ENCODE results near the gene LRRN3. TPM values are rescaled to one million over a fixed set of nuclear protein-coding genes. Genes with fewer than 3 reads are reported as not detected.

The LRRN3 gene
- total RNA-seq, 4 donors from 2014 or later: 1.8 to 6.5 (median 3.8) TPM

- 74 to 84% methylated on average over 5 of the region's 5 CpGs for WGBS, 2 donors
Measured at GRCh38 chr7:111075498-111075897, 15.4 kb upstream of the LRRN3 start.

GRCh38 chr7:111076205-111076604, 14.7 kb upstream of the LRRN3 start:
- TF ChIP-seq CTCF (IDR thresholded peaks at IDR 0.05): no peak
- no peak for TF ChIP-seq POLR2A (IDR thresholded peaks at IDR 0.05)
- TF ChIP-seq EP300 (IDR thresholded peaks at IDR 0.05): no peak
- no peak overlapping the region for H3K4me3 ChIP-seq

More at GRCh38 chr7:111075498-111075897, 15.4 kb upstream of the LRRN3 start:
- TF ChIP-seq CTCF (IDR thresholded peaks at IDR 0.05) (no peak), EP300 (IDR thresholded peaks at IDR 0.05) (no peak), POLR2A (IDR thresholded peaks at IDR 0.05) (no peak)
- Histone ChIP-seq H3K36me3 (no peaks in the 10 kb centered on the region), H3K4me3 (no peak overlapping the region), H3K27ac (no peak overlapping the region), H3K4me1 (peaks cover 0 to 7% (median 2%) of the 10 kb centered on the region in 4 donors), H3K27me3 (no peaks in the 10 kb centered on the region), H3K9me3 (no peaks in the 10 kb centered on the region)
- no peak for DNase-seq (ENCODE audit: low spot score in 2 of 2)

GRCh38 chr7:111077001-111077400, 13.9 kb upstream of the LRRN3 start:
- Histone ChIP-seq H3K36me3 (no peaks in the 10 kb centered on the region), H3K9me3 (no peaks in the 10 kb centered on the region), H3K27me3 (no peaks in the 10 kb centered on the region), H3K4me1 (peaks cover 0 to 7% (median 2%) of the 10 kb centered on the region in 4 donors), H3K27ac (no peak overlapping the region), H3K4me3 (no peak overlapping the region)
- DNase-seq (ENCODE audit: low spot score in 2 of 2): no peak
- TF ChIP-seq POLR2A (IDR thresholded peaks at IDR 0.05) (no peak), CTCF (IDR thresholded peaks at IDR 0.05) (no peak), EP300 (IDR thresholded peaks at IDR 0.05) (no peak)
- 94 to 97% methylated on average over 2 of the region's 2 CpGs for WGBS, 2 donors

More at GRCh38 chr7:111076205-111076604, 14.7 kb upstream of the LRRN3 start:
- Histone ChIP-seq H3K27ac (no peak overlapping the region), H3K4me1 (peaks cover 0 to 7% (median 2%) of the 10 kb centered on the region in 4 donors), H3K27me3 (no peaks in the 10 kb centered on the region), H3K9me3 (no peaks in the 10 kb centered on the region), H3K36me3 (no peaks in the 10 kb centered on the region)
- no peak for DNase-seq (ENCODE audit: low spot score in 2 of 2)

- no peak for TF ChIP-seq EP300 (IDR thresholded peaks at IDR 0.05)
- TF ChIP-seq CTCF (IDR thresholded peaks at IDR 0.05): no peak
- TF ChIP-seq POLR2A (IDR thresholded peaks at IDR 0.05): no peak
- Histone ChIP-seq H3K4me1 (peaks cover 0 to 9% (median 3%) of the 10 kb centered on the region in 4 donors), H3K27ac (no peak overlapping the region), H3K4me3 (no peak overlapping the region), H3K27me3 (no peaks in the 10 kb centered on the region), H3K36me3 (no peaks in the 10 kb centered on the region), H3K9me3 (no peaks in the 10 kb centered on the region)
- DNase-seq (ENCODE audit: low spot score in 2 of 2): no peak
- 91 to 94% methylated on average over 1 of the region's 1 CpG for WGBS, 2 donors
Measured at GRCh38 chr7:111080495-111081105, 10.3 kb upstream of the LRRN3 start.

- 81 to 83% methylated on average over 4 of the region's 4 CpGs for WGBS, 2 donors
- Histone ChIP-seq H3K27me3 (no peaks in the 10 kb centered on the region), H3K27ac (no peak overlapping the region), H3K36me3 (no peaks in the 10 kb centered on the region), H3K4me3 (no peak overlapping the region), H3K4me1 (peaks cover 0 to 9% (median 3%) of the 10 kb centered on the region in 4 donors), H3K9me3 (no peaks in the 10 kb centered on the region)
- DNase-seq (ENCODE audit: low spot score in 2 of 2): no peak
- TF ChIP-seq EP300 (IDR thresholded peaks at IDR 0.05) (no peak), CTCF (IDR thresholded peaks at IDR 0.05) (no peak), POLR2A (IDR thresholded peaks at IDR 0.05) (no peak)
Measured at GRCh38 chr7:111081546-111082267, 9.2 kb upstream of the LRRN3 start.

All from tibial nerve (tissue), 4 donors.